SK-N-SH (cell line): Measurements from ENCODE around the gene LGI4. TPM values are rescaled to one million over a fixed set of nuclear protein-coding genes. Genes with fewer than 3 reads are reported as not detected.

Experiments used
- CTCF ChIA-PET: fragments of 300-600, 350-600 bp; formaldehyde crosslinking; extraction: SDS; loops from one replicate; lab custom pipeline; 2021; lab: Yijun Ruan, JAX
- POLR2A ChIA-PET: fragments of 350-600 bp; sonication (Branson Sonifier 250); formaldehyde crosslinking; extraction: SDS; loops from one replicate; lab custom pipeline; 2020; ENCODE audit warnings: antibody characterized with exemption, inconsistent platforms; lab: Yijun Ruan, JAX
- DNase-seq: peaks from one replicate; pipeline ENCODE4 v3.0.0; 2012
- H2AFZ ChIP-seq: fragments of 200-600 bp; sonication (generic); 2 replicates; pipeline ENCODE4 v1.8.1; 2016; ENCODE audit warnings: antibody characterized with exemption, mild to moderate bottlenecking, low read depth
- H3F3A ChIP-seq: fragments of 200-600 bp; sonication (generic); replicated peaks from 2 replicates; pipeline ENCODE3; 2016; ENCODE audit warnings: antibody characterized with exemption, mild to moderate bottlenecking; ENCODE audit not compliant: insufficient read depth
- H3K27ac ChIP-seq, 2 experiments: fragments of 200-500 bp in 1 of 2; fragments of 200-600 bp in 1 of 2; sonication (Bioruptor generic) in 1 of 2; sonication (generic), shearing (Covaris generic) in 1 of 2; 2 replicates each; pipeline versions ENCODE4 v1.5.1 to v1.6.1; 2014 to 2016; ENCODE audit warnings: low read depth in 2 of 2, inconsistent platforms in 1 of 2, low read length in 1 of 2, mild to moderate bottlenecking in 1 of 2, mixed read lengths in 1 of 2
- H3K27me3 ChIP-seq: fragments of 200-600 bp; sonication (generic), shearing (Covaris generic); 2 replicates; pipeline ENCODE4 v1.6.1; 2016; ENCODE audit warnings: mixed run types; ENCODE audit not compliant: insufficient read depth
- H3K36me3 ChIP-seq, 2 experiments: fragments of 200-500 bp in 1 of 2; fragments of 200-600 bp in 1 of 2; sonication (Bioruptor generic) in 1 of 2; sonication (generic) in 1 of 2; replicated peaks in 1 of 2; 2 replicates each; pipeline versions ENCODE3 to v1.5.1; 2014 to 2016; ENCODE audit warnings: low read length in 1 of 2, mild to moderate bottlenecking in 1 of 2; ENCODE audit not compliant: insufficient read depth in 2 of 2, control insufficient read depth in 1 of 2
- H3K4me1 ChIP-seq, 2 experiments: fragments of 200-500 bp in 1 of 2; fragments of 200-600 bp in 1 of 2; sonication (Bioruptor generic) in 1 of 2; sonication (generic), shearing (Covaris generic) in 1 of 2; 2 replicates each; pipeline versions ENCODE4 v1.5.1 to v1.6.1; 2014 to 2016; ENCODE audit warnings: low read depth in 1 of 2, low read length in 1 of 2, mixed run types in 1 of 2; ENCODE audit not compliant: insufficient read depth in 2 of 2, control insufficient read depth in 1 of 2
- H3K4me2 ChIP-seq: fragments of 200-600 bp; sonication (generic), shearing (Covaris generic); 2 replicates; pipeline ENCODE4 v1.6.1; 2017; ENCODE audit warnings: mixed run types
- H3K4me3 ChIP-seq, 2 experiments: fragments of 200-500 bp in 1 of 2; fragments of 200-600 bp in 1 of 2; sonication (Bioruptor generic) in 1 of 2; sonication (generic), shearing (Covaris generic) in 1 of 2; 2 replicates each; pipeline versions ENCODE4 v1.5.1 to v1.8.1; 2014 to 2016; ENCODE audit warnings: low read depth in 2 of 2, inconsistent platforms in 1 of 2, low read length in 1 of 2, mild to moderate bottlenecking in 1 of 2, mixed read lengths in 1 of 2, moderate library complexity in 1 of 2
- H3K79me2 ChIP-seq: fragments of 200-600 bp; sonication (generic); 2 replicates; pipeline ENCODE4 v1.8.1; 2017; ENCODE audit warnings: mild to moderate bottlenecking; ENCODE audit not compliant: insufficient read depth
- H3K9ac ChIP-seq: fragments of 200-600 bp; sonication (generic); 2 replicates; pipeline ENCODE4 v1.6.1; 2017; ENCODE audit warnings: mixed run types
- H3K9me2 ChIP-seq: fragments of 200-600 bp; sonication (generic); 2 replicates; pipeline ENCODE4 v1.6.1; 2017; ENCODE audit warnings: mixed run types
- H3K9me3 ChIP-seq: fragments of 200-600 bp; sonication (generic); 2 replicates; pipeline ENCODE4 v1.6.1; 2017; ENCODE audit warnings: mixed run types, mild to moderate bottlenecking, moderate library complexity
- H4K20me1 ChIP-seq: fragments of 200-600 bp; sonication (generic); 2 replicates; pipeline ENCODE4 v1.6.1; 2017; ENCODE audit warnings: mild to moderate bottlenecking, mixed run types; ENCODE audit not compliant: insufficient read depth
- CTCF ChIP-seq: fragments of 200-600 bp; sonication (generic); IDR thresholded peaks from 2 replicates; pipeline ENCODE4 v1.6.1; 2017; ENCODE audit warnings: antibody characterized with exemption, mild to moderate bottlenecking, moderate library complexity
- FOXM1 ChIP-seq: IDR thresholded peaks from 2 replicates; pipeline ENCODE4 v1.4.0; 2012; ENCODE audit warnings: low read depth, mild to moderate bottlenecking
- GATA2 ChIP-seq: sonication (generic); formaldehyde crosslinking; IDR thresholded peaks from 2 replicates; pipeline ENCODE4 v1.5.0; 2020; ENCODE audit warnings: mild to moderate bottlenecking, missing genetic modification reagents
- NFIC ChIP-seq: IDR thresholded peaks from 2 replicates; pipeline ENCODE4 v1.4.0; 2012; ENCODE audit warnings: borderline replicate concordance
- RCOR1 ChIP-seq: fragments of 150-350 bp; IDR thresholded peaks from 2 replicates; pipeline ENCODE4 v1.6.1; 2017; ENCODE audit warnings: antibody characterized with exemption, low read length
- RXRA ChIP-seq: IDR thresholded peaks from 2 replicates; pipeline ENCODE4 v1.4.0; 2012; ENCODE audit warnings: low read depth, mild to moderate bottlenecking, borderline replicate concordance
- TAF1 ChIP-seq: IDR thresholded peaks from 2 replicates; pipeline ENCODE4 v1.6.1; 2012; ENCODE audit warnings: low read depth, mild to moderate bottlenecking, low read length, moderate library complexity, borderline replicate concordance
- USF1 ChIP-seq: IDR thresholded peaks from 2 replicates; pipeline ENCODE4 v1.4.0; 2012; ENCODE audit warnings: low read depth, borderline replicate concordance
- WGBS: methylation state at CpG from one replicate; pipeline ENCODE4 v1.1.6; 2017; ENCODE audit warnings: low lambda C conversion rate; 5-methylcytosine and 5-hydroxymethylcytosine counted together
- polyA plus RNA-seq, 3 experiments: library from polyadenylated mRNA; depleted of rRNA; stranded (reverse); fragments of >200 nt; gene quantifications; 2 replicates each; pipeline ENCODE4 v1.2.3, GENCODE V29; 2012
- TF ChIP-seq, protein P1 (sequence below): IDR thresholded peaks from 2 replicates; pipeline ENCODE4 v1.4.0; 2012; ENCODE audit warnings: low read depth, borderline replicate concordance
- TF ChIP-seq, protein P2 (sequence below): fragments of 150-350 bp; IDR thresholded peaks from 2 replicates; pipeline ENCODE4 v1.6.1; 2016; ENCODE audit warnings: mild to moderate bottlenecking, low read depth, low read length

The LGI4 gene
- polyA plus RNA-seq, 1 of the 3 experiments (the other 2 are of a cell fraction) = 0.05 TPM

GRCh38 chr19:35110974-35111373 lies 23.9 kb downstream of the LGI4 start:
- Histone ChIP-seq H3K27me3 (no peaks in the 10 kb centered on the region), H3K4me2 (no peak overlapping the region), H3K9ac (no peak overlapping the region), H3F3A (peaks cover 4% of the 10 kb centered on the region), H3K27ac (no peak overlapping the region), H3K36me3 (no peaks in the 10 kb centered on the region), H3K79me2 (no peaks in the 10 kb centered on the region), H3K4me1 (peaks cover 0 to 8% of the 10 kb centered on the region in 2 experiments; a peak in 1 of 4 replicates), H4K20me1 (no peaks in the 10 kb centered on the region), H3K9me3 (no peaks in the 10 kb centered on the region), H2AFZ (no peak overlapping the region), H3K9me2 (no peaks in the 10 kb centered on the region), H3K4me3 (no peak overlapping the region)
- ChIA-PET POLR2A (no interaction called here), CTCF (interaction anchor here (0.8 to 1.9 kb wide), 9 partner anchors 13 to 67 kb away, joined by 3 to 10 read pairs (median 4); partner anchors contain the start of gene LGI4)
- no peak for DNase-seq
- no peak for TF ChIP-seq USF1
- TF ChIP-seq RXRA = no peak
- 77% methylated on average over 9 of the region's 9 CpGs for WGBS

- no peaks in the 10 kb centered on the region for H3K9me3 ChIP-seq
- ChIA-PET POLR2A (no interaction called here), CTCF (no interaction called here)
- H3K79me2 ChIP-seq = no peaks in the 10 kb centered on the region
- H3K9ac ChIP-seq = no peak overlapping the region
- no peak overlapping the region for H3K4me3 ChIP-seq
- H3K4me1 ChIP-seq = no peaks in the 10 kb centered on the region; a peak in 1 of 4 replicates
- no peaks in the 10 kb centered on the region for H4K20me1 ChIP-seq
- H3K36me3 ChIP-seq = no peaks in the 10 kb centered on the region
- no peak overlapping the region for H2AFZ ChIP-seq
- H3K27me3 ChIP-seq = no peaks in the 10 kb centered on the region
- no peaks in the 10 kb centered on the region for H3K9me2 ChIP-seq
- no peak overlapping the region for H3K4me2 ChIP-seq
- H3F3A ChIP-seq = peaks cover 4% of the 10 kb centered on the region
- 66% methylated on average over 22 of the region's 22 CpGs for WGBS
- DNase-seq = no peak
- TF ChIP-seq NFIC = no peak
- TF ChIP-seq, protein P1, sequence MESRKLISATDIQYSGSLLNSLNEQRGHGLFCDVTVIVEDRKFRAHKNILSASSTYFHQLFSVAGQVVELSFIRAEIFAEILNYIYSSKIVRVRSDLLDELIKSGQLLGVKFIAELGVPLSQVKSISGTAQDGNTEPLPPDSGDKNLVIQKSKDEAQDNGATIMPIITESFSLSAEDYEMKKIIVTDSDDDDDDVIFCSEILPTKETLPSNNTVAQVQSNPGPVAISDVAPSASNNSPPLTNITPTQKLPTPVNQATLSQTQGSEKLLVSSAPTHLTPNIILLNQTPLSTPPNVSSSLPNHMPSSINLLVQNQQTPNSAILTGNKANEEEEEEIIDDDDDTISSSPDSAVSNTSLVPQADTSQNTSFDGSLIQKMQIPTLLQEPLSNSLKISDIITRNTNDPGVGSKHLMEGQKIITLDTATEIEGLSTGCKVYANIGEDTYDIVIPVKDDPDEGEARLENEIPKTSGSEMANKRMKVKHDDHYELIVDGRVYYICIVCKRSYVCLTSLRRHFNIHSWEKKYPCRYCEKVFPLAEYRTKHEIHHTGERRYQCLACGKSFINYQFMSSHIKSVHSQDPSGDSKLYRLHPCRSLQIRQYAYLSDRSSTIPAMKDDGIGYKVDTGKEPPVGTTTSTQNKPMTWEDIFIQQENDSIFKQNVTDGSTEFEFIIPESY = no peak
- TF ChIP-seq RCOR1 = no peak
- no peak for TF ChIP-seq GATA2 (CRISPR knock-in tag)
- no peak for TF ChIP-seq USF1
- TF ChIP-seq TAF1 = no peak
- no peak for TF ChIP-seq FOXM1
- TF ChIP-seq CTCF = no peak
- TF ChIP-seq RXRA = no peak
- TF ChIP-seq, protein P2, sequence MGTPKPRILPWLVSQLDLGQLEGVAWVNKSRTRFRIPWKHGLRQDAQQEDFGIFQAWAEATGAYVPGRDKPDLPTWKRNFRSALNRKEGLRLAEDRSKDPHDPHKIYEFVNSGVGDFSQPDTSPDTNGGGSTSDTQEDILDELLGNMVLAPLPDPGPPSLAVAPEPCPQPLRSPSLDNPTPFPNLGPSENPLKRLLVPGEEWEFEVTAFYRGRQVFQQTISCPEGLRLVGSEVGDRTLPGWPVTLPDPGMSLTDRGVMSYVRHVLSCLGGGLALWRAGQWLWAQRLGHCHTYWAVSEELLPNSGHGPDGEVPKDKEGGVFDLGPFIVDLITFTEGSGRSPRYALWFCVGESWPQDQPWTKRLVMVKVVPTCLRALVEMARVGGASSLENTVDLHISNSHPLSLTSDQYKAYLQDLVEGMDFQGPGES = no peak
- H3K27ac ChIP-seq = no peak overlapping the region
Observed at GRCh38 chr19:35109395-35110112, 25.3 kb downstream of the LGI4 start.
